GM18526 (cell line): ENCODE results near the gene SIM1.

ENCODE experiments used
- POLR2A ChIP-seq: IDR thresholded peaks from 3 replicates; pipeline ENCODE4 v1.6.1; 2011; ENCODE audit not compliant: insufficient read length; ENCODE audit errors: extremely low read depth

Gene SIM1

GRCh38 chr6:100463630-100464161 lies 1.0 kb downstream of the SIM1 start:
- no peak for TF ChIP-seq POLR2A

- no peak for TF ChIP-seq POLR2A
Measured at GRCh38 chr6:100462706-100463629, 1.8 kb downstream of the SIM1 start.

- no peak for TF ChIP-seq POLR2A
Measured at GRCh38 chr6:100461917-100462705, 2.6 kb downstream of the SIM1 start.

GRCh38 chr6:100461278-100461916 lies 3.3 kb downstream of the SIM1 start:
- no peak for TF ChIP-seq POLR2A

GRCh38 chr6:100460650-100461204 lies 4.0 kb downstream of the SIM1 start:
- no peak for TF ChIP-seq POLR2A

- TF ChIP-seq POLR2A: no peak
Measured at GRCh38 chr6:100459592-100460184, 5.0 kb downstream of the SIM1 start.

- no peak for TF ChIP-seq POLR2A
Measured at GRCh38 chr6:100458841-100459591, 5.7 kb downstream of the SIM1 start.

- TF ChIP-seq POLR2A: no peak
Measured at GRCh38 chr6:100457311-100457990, 7.3 kb downstream of the SIM1 start.

GRCh38 chr6:100456908-100457235 lies 7.8 kb downstream of the SIM1 start:
- TF ChIP-seq POLR2A: no peak

GRCh38 chr6:100456141-100456907 lies 8.4 kb downstream of the SIM1 start:
- TF ChIP-seq POLR2A: no peak

- TF ChIP-seq POLR2A: no peak
Measured at GRCh38 chr6:100455230-100456124, 9.2 kb downstream of the SIM1 start.
